ENCODE measurements around the gene TDRD9.

- TF ChIP-seq, protein P1, sequence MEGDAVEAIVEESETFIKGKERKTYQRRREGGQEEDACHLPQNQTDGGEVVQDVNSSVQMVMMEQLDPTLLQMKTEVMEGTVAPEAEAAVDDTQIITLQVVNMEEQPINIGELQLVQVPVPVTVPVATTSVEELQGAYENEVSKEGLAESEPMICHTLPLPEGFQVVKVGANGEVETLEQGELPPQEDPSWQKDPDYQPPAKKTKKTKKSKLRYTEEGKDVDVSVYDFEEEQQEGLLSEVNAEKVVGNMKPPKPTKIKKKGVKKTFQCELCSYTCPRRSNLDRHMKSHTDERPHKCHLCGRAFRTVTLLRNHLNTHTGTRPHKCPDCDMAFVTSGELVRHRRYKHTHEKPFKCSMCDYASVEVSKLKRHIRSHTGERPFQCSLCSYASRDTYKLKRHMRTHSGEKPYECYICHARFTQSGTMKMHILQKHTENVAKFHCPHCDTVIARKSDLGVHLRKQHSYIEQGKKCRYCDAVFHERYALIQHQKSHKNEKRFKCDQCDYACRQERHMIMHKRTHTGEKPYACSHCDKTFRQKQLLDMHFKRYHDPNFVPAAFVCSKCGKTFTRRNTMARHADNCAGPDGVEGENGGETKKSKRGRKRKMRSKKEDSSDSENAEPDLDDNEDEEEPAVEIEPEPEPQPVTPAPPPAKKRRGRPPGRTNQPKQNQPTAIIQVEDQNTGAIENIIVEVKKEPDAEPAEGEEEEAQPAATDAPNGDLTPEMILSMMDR (IDR thresholded peaks at IDR 0.05), result no peak
- TF ChIP-seq POLR2A (IDR thresholded peaks at IDR 0.05) (no peak), POLR2AphosphoS5 (IDR thresholded peaks at IDR 0.05) (no peak)
Observed at GRCh38 chr14:104081261-104081835, 153.1 kb downstream of the TDRD9 start.

All from breast epithelium (tissue), 3 donors.